Endothelial cell of umbilical vein (primary cell): ENCODE data around the gene FABP2. TPM values are rescaled to one million over a fixed set of nuclear protein-coding genes. Genes with fewer than 3 reads are reported as not detected.
A peak's percentile ranks its signal among the peaks of the same experiment; 100 is the strongest.
"Not testable (repeated sequence)": the region's sequence is repeated elsewhere in the genome, so short reads cannot be mapped to it uniquely, and the experiment has no call there.

Experiments used
- BruUV-seq: library from RNA; stranded (reverse); fragments of 400-500 nt; replicated peaks from 2 replicates; lab custom pipeline; 2021; lab: Mats Ljungman, UMichigan
- CTCF ChIA-PET: fragments of 300-600, 350-600 bp; sonication (Branson Sonifier 250); formaldehyde crosslinking; loops from one replicate; lab custom pipeline; 2021; ENCODE audit warnings: antibody characterized with exemption, inconsistent platforms; lab: Charles Lee
- POLR2A ChIA-PET: fragments of 300-600, 350-600 bp; sonication (Branson Sonifier 250); formaldehyde crosslinking; loops from one replicate; lab custom pipeline; 2021; ENCODE audit warnings: antibody characterized with exemption, inconsistent platforms; lab: Charles Lee
- DNase-seq: peaks from one replicate; pipeline ENCODE4 v3.0.0-alpha.2; 2011; ENCODE audit warnings: low read depth, low spot score
- FAIRE-seq: peaks from 2 replicates; lab custom pipeline; 2011; peaks lifted over from hg19 to GRCh38; lab: Jason Lieb, UNC
- H2AFZ ChIP-seq: 2 replicates; pipeline ENCODE4 v1.6.0; 2012; ENCODE audit warnings: low read depth, low read length, control low read depth, inconsistent platforms
- H3K27ac ChIP-seq: 2 replicates; pipeline ENCODE4 v1.5.1; 2011; ENCODE audit warnings: low read depth, mild to moderate bottlenecking, control low read depth, low read length, moderate library complexity; ENCODE audit not compliant: insufficient read depth
- H3K27me3 ChIP-seq, 2 experiments: 2 replicates each; pipeline versions ENCODE4 v1.6.0 to v1.6.1; 2011; ENCODE audit warnings: low read length in 2 of 2, mixed read lengths in 1 of 2; ENCODE audit not compliant: control insufficient read depth in 2 of 2, insufficient read depth in 2 of 2
- H3K36me3 ChIP-seq, 2 experiments: 2 replicates in 1 of 2; 3 replicates in 1 of 2; pipeline ENCODE4 v1.5.1; 2011; ENCODE audit warnings: low read length in 2 of 2, mild to moderate bottlenecking in 1 of 2, moderate library complexity in 1 of 2; ENCODE audit not compliant: control insufficient read depth in 2 of 2, insufficient read depth in 2 of 2; ENCODE audit errors: extremely low read depth in 1 of 2
- H3K4me1 ChIP-seq: 3 replicates; pipeline ENCODE4 v1.5.1; 2011; ENCODE audit warnings: mild to moderate bottlenecking, low read length; ENCODE audit not compliant: control insufficient read depth, insufficient read depth; ENCODE audit errors: extremely low read depth
- H3K4me2 ChIP-seq: 2 replicates; pipeline ENCODE4 v1.6.1; 2011; ENCODE audit warnings: low read length, control low read depth, mixed read lengths; ENCODE audit not compliant: insufficient read depth
- H3K4me3 ChIP-seq, 3 experiments: fragments of 200-600 bp in 1 of 3; sonication (generic), shearing (Covaris generic) in 1 of 3; replicated peaks in 1 of 3; 2 replicates each; pipeline ENCODE4 v1.5.1; 2011 to 2016; ENCODE audit warnings: control low read depth in 3 of 3, low read length in 3 of 3, mild to moderate bottlenecking in 2 of 3, inconsistent platforms in 1 of 3, low read depth in 1 of 3, moderate library complexity in 1 of 3; ENCODE audit not compliant: insufficient read depth in 1 of 3
- H3K79me2 ChIP-seq: 2 replicates; pipeline ENCODE4 v1.6.0; 2012; ENCODE audit warnings: low read length, inconsistent platforms; ENCODE audit not compliant: control insufficient read depth, insufficient read depth
- H3K9ac ChIP-seq: replicated peaks from 2 replicates; pipeline ENCODE3; 2011; ENCODE audit warnings: low read length, control low read depth; ENCODE audit not compliant: insufficient read depth; ENCODE audit errors: extremely low read depth
- H3K9me1 ChIP-seq: replicated peaks from 3 replicates; pipeline ENCODE4 v1.6.0; 2011; ENCODE audit warnings: mild to moderate bottlenecking, low read length; ENCODE audit not compliant: control insufficient read depth, insufficient read depth; ENCODE audit errors: extremely low read depth
- H3K9me3 ChIP-seq: replicated peaks from 2 replicates; pipeline ENCODE4 v1.5.1; 2012; ENCODE audit warnings: low read length, inconsistent platforms; ENCODE audit not compliant: control insufficient read depth, insufficient read depth
- H4K20me1 ChIP-seq: replicated peaks from 2 replicates; pipeline ENCODE3; 2011; ENCODE audit warnings: mild to moderate bottlenecking, low read length; ENCODE audit not compliant: control insufficient read depth, insufficient read depth; ENCODE audit errors: extremely low read depth
- EZH2 ChIP-seq: IDR thresholded peaks from 2 replicates; pipeline ENCODE4 v1.6.1; 2012; ENCODE audit warnings: borderline replicate concordance, low read depth, mild to moderate bottlenecking, moderate library complexity, low read length, inconsistent platforms; ENCODE audit not compliant: severe bottlenecking
- GATA2 ChIP-seq: IDR thresholded peaks from 2 replicates; pipeline ENCODE4 v1.7.0; 2011; ENCODE audit warnings: low read depth, mild to moderate bottlenecking, moderate library complexity, mixed read lengths, low read length; ENCODE audit not compliant: insufficient read length, insufficient read depth
- JUN ChIP-seq: IDR thresholded peaks from 2 replicates; pipeline ENCODE4 v1.6.1; 2011; ENCODE audit warnings: borderline replicate concordance, low read depth; ENCODE audit not compliant: insufficient read length, insufficient read depth
- POLR2A ChIP-seq: IDR thresholded peaks from 2 replicates; pipeline ENCODE4 v1.6.1; 2012; ENCODE audit warnings: low read depth, mild to moderate bottlenecking, control low read depth, low read length
- POLR2AphosphoS5 ChIP-seq: IDR thresholded peaks from 2 replicates; pipeline ENCODE4 v1.6.1; 2012; ENCODE audit warnings: low read depth, mild to moderate bottlenecking, control low read depth, low read length, moderate library complexity; ENCODE audit not compliant: insufficient read depth
- dilution Hi-C: fragments of 300-500 bp; cut with MboI; formaldehyde crosslinking; loops from one replicate; pipeline ENCODE4 v1.15.0; 2019; ENCODE audit warnings: low sequenced_read_pairs; ENCODE audit not compliant: extremely low pct_ligation_motif_present
- intact Hi-C: fragments of 100-400 bp; cut with micrococcal nuclease; formaldehyde crosslinking; loops from one replicate; pipeline ENCODE4 v1.10.0; 2022
- polyA plus RNA-seq, 4 experiments: library from polyadenylated mRNA; depleted of rRNA in 3 of 4; stranded (reverse) in 3 of 4; unstranded in 1 of 4; fragments of >200 nt; gene quantifications; 2 replicates each; pipeline versions ENCODE4 v1.2.1 to v1.2.3, GENCODE V29; 2011 to 2012; ENCODE audit warnings: missing spikeins in 1 of 4
- total RNA-seq: library from RNA; stranded (reverse); gene quantifications from 2 replicates; pipeline ENCODE4 v1.2.3, GENCODE V29; 2021

The FABP2 gene
- total and polyA plus RNA-seq, 2 donors (not counting 3 experiments of a cell fraction or from before 2014, with no cell fraction given): not detected

DNA sequence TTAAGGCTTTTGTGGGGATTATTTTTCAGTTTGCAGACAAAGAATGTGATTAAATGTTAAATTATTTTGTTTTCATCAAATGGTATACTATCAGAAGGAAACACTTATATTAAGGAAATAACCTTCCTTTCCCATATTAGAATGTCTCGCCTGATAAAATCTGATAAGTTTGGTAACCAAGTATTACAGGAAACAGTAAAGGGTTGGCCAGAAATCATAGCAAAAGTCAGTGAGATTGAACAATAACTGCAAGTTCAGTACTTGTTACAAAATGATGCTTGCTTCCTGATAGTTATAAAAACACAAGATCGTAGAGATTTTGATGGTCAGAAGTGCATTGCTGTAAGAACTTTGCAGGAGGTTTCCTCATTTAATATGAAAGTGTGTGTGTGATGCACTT is 40.5 kb downstream of the FABP2 start:
- BruUV-seq: no TSS peak

DNA sequence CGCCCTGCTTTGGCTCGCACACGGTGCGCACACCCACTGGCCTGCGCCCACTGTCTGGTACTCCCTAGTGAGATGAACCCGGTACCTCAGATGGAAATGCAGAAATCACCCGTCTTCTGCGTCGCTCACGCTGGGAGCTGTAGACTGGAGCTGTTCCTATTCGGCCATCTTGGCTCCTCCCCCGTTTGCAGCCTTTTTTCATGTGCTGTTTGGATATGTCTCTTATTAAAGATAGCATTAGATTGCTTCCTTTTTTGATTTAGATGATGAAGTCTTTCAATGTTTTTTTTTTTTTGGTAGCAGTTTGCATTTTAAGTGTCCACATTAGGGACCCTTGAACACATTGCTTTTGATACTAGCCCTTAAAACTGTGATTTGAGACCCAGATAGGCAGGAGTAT is 42.0 kb downstream of the FABP2 start:
- intact Hi-C loops: loop anchor here (2.0 to 10.0 kb wide), 5 partner anchors 48 to 1235 kb away; partner anchors contain the start of gene USP53
- POLR2A ChIA-PET, dilution Hi-C loops: not testable (repeated sequence)

More for the DNA sequence above, 40.5 kb downstream of the FABP2 start:
- Histone ChIP-seq H3K4me2 (peak overlapping the region; percentile 87), H3K4me1 (peaks cover 57% of the 10 kb centered on the region), H2AFZ (no peak overlapping the region), H3K9ac (peak overlapping the region; percentile 38), H3K36me3 (no peaks in the 10 kb centered on the region), H3K9me1 (no peaks in the 10 kb centered on the region), H3K27me3 (no peaks in the 10 kb centered on the region), H3K4me3 (peak overlapping the region in 1 of 3 experiments; percentile 26), H3K79me2 (peaks cover 22% of the 10 kb centered on the region), H3K27ac (peak overlapping the region; percentile 72), H4K20me1 (no peaks in the 10 kb centered on the region), H3K9me3 (no peaks in the 10 kb centered on the region)
- POLR2A ChIA-PET: no interaction called here
- dilution Hi-C loops: no loop called here
- intact Hi-C loops: loop anchor here (2.0 to 10.0 kb wide), 4 partner anchors 49 to 517 kb away; partner anchors contain the start of gene USP53
- CTCF ChIA-PET: no interaction called here
- TF ChIP-seq JUN (peak; percentile 65), POLR2AphosphoS5 (peak; percentile 51), POLR2A (peak; percentile 63), GATA2 (peak; percentile 87), EZH2 (no peak)
- peak; percentile 81 for FAIRE-seq
- DNase-seq: peak; percentile 97

DNA sequence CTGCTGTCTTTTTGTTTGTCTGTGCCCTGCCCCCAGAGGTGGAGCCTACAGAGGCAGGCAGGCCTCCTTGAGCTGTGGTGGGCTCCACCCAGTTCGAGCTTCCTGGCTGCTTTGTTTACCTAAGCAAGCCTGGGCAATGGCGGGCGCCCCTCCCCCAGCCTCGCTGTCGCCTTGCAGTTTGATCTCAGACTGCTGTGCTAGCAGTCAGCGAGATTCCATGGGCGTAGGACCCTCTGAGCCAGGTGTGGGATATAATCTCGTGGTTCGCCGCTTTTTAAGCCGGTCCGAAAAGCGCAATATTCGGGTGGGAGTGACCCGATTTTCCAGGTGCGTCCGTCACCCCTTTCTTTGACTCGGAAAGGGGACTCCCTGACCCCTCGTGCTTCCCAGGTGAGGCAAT is 42.4 kb downstream of the FABP2 start:
- intact Hi-C loops: loop anchor here (10.0 kb wide), 1 partner anchor 1235 kb away; no protein-coding TSS in a partner anchor
- H3K27ac ChIP-seq, H4K20me1 ChIP-seq, H3K9me3 ChIP-seq, H3K4me3 ChIP-seq, H2AFZ ChIP-seq, H3K9me1 ChIP-seq, H3K4me2 ChIP-seq, BruUV-seq, FAIRE-seq, DNase-seq, H3K27me3 ChIP-seq, POLR2A ChIA-PET, dilution Hi-C loops, H3K9ac ChIP-seq, H3K36me3 ChIP-seq: not testable (repeated sequence)
- H3K79me2 ChIP-seq: peaks cover 17% of the 10 kb centered on the region
- H3K4me1 ChIP-seq: peaks cover 41% of the 10 kb centered on the region
- CTCF ChIA-PET: interaction anchor here (1.0 kb wide), 1 partner anchor 193 kb away, joined by 3 read pairs; no protein-coding TSS in a partner anchor

More for the DNA sequence above, 42.0 kb downstream of the FABP2 start:
- H3K9me1 ChIP-seq, H4K20me1 ChIP-seq, H3K4me3 ChIP-seq, FAIRE-seq, H3K36me3 ChIP-seq, H3K9ac ChIP-seq, H3K27me3 ChIP-seq, DNase-seq, H3K9me3 ChIP-seq, BruUV-seq, H3K4me2 ChIP-seq, H3K27ac ChIP-seq, H2AFZ ChIP-seq: not testable (repeated sequence)
- Histone ChIP-seq H3K4me1 (peaks cover 45% of the 10 kb centered on the region), H3K79me2 (peaks cover 18% of the 10 kb centered on the region)
- CTCF ChIA-PET: interaction anchor here (1.0 kb wide), 1 partner anchor 193 kb away, joined by 3 read pairs; no protein-coding TSS in a partner anchor
